ENCODE results near the gene MUC6.

- TF ChIP-seq ARNTL (CRISPR knock-in tag; IDR thresholded peaks at IDR 0.05; ENCODE audit: borderline replicate concordance, low read depth) (no peak), PATZ1 (CRISPR knock-in tag; IDR thresholded peaks at IDR 0.05; ENCODE audit: borderline replicate concordance) (no peak), TOX (CRISPR knock-in tag; IDR thresholded peaks at IDR 0.05; ENCODE audit: borderline replicate concordance) (no peak), TCF4 (CRISPR knock-in tag; IDR thresholded peaks at IDR 0.05; ENCODE audit: borderline replicate concordance) (no peak), OSR1 (CRISPR knock-in tag; IDR thresholded peaks at IDR 0.05) (no peak)
These were observed 17.9 kb upstream of the MUC6 start for GRCh38 chr11:1054143-1055108.

All from SK-N-SH treated with all-trans-retinoic acid at 6 μM for 48 hours (cell line).